Ishikawa (cell line): ENCODE measurements around the gene PLA2G4F.

Source experiments
- CEBPB ChIP-seq: IDR thresholded peaks from 2 replicates; pipeline ENCODE4 v1.6.1; 2012
- CREB1 ChIP-seq: IDR thresholded peaks from 2 replicates; pipeline ENCODE4 v1.6.1; 2012; ENCODE audit warnings: low read depth
- EGR1 ChIP-seq: IDR thresholded peaks from 2 replicates; pipeline ENCODE4 v1.6.1; 2012
- EP300 ChIP-seq: IDR thresholded peaks from 2 replicates; pipeline ENCODE4 v1.6.1; 2012; ENCODE audit warnings: borderline replicate concordance
- FOXM1 ChIP-seq: IDR thresholded peaks from 2 replicates; pipeline ENCODE4 v1.6.1; 2012; ENCODE audit warnings: low read depth, borderline replicate concordance
- NFIC ChIP-seq: IDR thresholded peaks from 2 replicates; pipeline ENCODE4 v1.6.1; 2012
- RAD21 ChIP-seq: IDR thresholded peaks from 2 replicates; pipeline ENCODE4 v1.6.1; 2012; ENCODE audit warnings: low read depth
- TAF1 ChIP-seq: IDR thresholded peaks from 2 replicates; pipeline ENCODE4 v1.6.1; 2012; ENCODE audit warnings: low read depth, mild to moderate bottlenecking
- TCF12 ChIP-seq: IDR thresholded peaks from 2 replicates; pipeline ENCODE4 v1.6.1; 2012; ENCODE audit warnings: low read depth
- TEAD4 ChIP-seq: IDR thresholded peaks from 2 replicates; pipeline ENCODE4 v1.6.1; 2012
- YY1 ChIP-seq: IDR thresholded peaks from 2 replicates; pipeline ENCODE4 v1.6.1; 2012; ENCODE audit warnings: low read depth
- ZBTB7A ChIP-seq: IDR thresholded peaks from 2 replicates; pipeline ENCODE4 v1.6.1; 2012; ENCODE audit warnings: low read depth
- TF ChIP-seq, protein P1 (sequence below): IDR thresholded peaks from 2 replicates; pipeline ENCODE4 v1.6.1; 2012
- TF ChIP-seq, protein P2 (sequence below): IDR thresholded peaks from 2 replicates; pipeline ENCODE4 v1.6.1; 2012; ENCODE audit warnings: low read depth, mild to moderate bottlenecking
- TF ChIP-seq, protein P3 (sequence below): IDR thresholded peaks from 2 replicates; pipeline ENCODE4 v1.6.1; 2012

Gene PLA2G4F

DNA sequence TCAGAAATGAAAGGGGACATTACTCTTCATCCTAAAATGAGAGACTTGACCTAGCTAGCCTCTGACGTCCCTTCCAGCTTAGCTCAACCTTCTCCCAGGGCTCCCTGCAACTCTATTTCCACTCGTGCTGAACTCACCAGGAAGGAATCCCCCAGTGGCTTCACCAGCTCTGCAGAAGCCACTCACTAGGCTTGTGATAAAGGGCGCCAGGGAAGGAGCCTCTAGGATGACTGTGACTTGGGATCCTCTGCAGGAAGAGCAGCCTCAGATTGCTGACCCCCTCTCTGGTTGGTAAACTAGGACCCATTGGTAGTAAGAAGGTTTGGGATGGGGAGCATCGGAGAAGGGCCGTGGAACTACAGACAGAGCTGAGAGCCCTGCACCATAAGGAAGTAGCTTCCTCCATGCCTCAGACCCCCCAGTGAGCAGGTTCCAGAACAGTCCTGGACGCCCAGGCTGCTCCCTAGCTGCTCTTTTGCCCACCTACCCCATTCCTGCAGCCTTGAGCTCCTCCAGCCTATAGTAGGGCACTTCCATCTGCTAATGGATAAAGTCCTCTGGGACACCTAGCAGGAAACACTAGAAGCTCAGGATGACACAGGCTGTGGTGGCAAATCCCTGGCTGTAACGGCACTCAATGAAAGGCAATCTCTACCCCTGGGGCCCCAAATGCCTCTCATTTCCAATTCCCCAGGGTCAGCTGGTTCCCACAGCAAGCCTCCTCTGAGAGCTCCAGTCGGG is 26.0 kb downstream of the PLA2G4F start:
- TF ChIP-seq TAF1 (no peak), RAD21 (no peak), ZBTB7A (no peak), NFIC (no peak), TCF12 (no peak), EP300 (no peak), FOXM1 (no peak), EGR1 (no peak), CEBPB (no peak), CREB1 (no peak), TEAD4 (no peak), YY1 (no peak)
- TF ChIP-seq, protein P1, sequence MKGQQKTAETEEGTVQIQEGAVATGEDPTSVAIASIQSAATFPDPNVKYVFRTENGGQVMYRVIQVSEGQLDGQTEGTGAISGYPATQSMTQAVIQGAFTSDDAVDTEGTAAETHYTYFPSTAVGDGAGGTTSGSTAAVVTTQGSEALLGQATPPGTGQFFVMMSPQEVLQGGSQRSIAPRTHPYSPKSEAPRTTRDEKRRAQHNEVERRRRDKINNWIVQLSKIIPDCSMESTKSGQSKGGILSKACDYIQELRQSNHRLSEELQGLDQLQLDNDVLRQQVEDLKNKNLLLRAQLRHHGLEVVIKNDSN = no peak
- TF ChIP-seq, protein P2, sequence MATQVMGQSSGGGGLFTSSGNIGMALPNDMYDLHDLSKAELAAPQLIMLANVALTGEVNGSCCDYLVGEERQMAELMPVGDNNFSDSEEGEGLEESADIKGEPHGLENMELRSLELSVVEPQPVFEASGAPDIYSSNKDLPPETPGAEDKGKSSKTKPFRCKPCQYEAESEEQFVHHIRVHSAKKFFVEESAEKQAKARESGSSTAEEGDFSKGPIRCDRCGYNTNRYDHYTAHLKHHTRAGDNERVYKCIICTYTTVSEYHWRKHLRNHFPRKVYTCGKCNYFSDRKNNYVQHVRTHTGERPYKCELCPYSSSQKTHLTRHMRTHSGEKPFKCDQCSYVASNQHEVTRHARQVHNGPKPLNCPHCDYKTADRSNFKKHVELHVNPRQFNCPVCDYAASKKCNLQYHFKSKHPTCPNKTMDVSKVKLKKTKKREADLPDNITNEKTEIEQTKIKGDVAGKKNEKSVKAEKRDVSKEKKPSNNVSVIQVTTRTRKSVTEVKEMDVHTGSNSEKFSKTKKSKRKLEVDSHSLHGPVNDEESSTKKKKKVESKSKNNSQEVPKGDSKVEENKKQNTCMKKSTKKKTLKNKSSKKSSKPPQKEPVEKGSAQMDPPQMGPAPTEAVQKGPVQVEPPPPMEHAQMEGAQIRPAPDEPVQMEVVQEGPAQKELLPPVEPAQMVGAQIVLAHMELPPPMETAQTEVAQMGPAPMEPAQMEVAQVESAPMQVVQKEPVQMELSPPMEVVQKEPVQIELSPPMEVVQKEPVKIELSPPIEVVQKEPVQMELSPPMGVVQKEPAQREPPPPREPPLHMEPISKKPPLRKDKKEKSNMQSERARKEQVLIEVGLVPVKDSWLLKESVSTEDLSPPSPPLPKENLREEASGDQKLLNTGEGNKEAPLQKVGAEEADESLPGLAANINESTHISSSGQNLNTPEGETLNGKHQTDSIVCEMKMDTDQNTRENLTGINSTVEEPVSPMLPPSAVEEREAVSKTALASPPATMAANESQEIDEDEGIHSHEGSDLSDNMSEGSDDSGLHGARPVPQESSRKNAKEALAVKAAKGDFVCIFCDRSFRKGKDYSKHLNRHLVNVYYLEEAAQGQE = no peak
- TF ChIP-seq, protein P3, sequence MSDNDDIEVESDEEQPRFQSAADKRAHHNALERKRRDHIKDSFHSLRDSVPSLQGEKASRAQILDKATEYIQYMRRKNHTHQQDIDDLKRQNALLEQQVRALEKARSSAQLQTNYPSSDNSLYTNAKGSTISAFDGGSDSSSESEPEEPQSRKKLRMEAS = no peak

DNA sequence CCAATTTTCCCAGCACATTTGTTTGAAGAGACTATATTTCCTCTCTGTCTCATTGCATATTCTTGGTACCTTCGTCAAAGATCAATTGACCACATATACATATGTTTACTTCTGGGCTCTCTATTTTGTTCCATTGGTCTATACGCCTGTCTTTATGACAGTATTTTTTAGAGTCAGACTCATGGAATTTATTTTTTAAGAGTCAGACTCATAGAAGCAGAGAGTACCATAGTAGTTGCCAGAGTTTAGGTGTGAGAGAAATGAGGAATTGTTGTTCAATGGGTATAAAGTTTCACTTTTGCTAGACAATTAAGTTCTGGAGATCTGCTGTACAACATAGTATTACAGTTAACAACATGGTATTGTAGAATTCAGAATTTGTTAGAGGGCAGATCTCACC is 27.1 kb downstream of the PLA2G4F start:
- TF ChIP-seq, protein P1 = no peak
- TF ChIP-seq TAF1 (no peak), CEBPB (no peak), ZBTB7A (no peak)

DNA sequence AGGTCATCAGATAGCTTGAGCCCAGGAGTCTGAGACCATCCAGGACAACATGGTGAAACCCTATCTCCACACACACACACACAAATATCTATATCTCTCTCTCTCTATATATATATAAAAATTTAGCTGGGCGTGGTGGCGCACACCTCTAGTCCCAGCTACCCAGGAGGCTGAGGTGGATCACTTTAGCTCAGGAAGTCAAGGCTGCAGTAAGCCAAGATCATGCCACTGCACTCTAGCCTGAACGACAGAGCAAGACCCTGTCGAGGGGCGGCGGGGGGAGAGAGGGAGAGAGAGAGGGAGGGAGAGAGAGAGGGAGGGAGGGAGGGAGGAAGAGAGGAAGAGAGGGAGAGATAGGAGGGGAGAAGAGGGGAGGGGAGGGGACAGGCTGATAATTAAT is 28.0 kb downstream of the PLA2G4F start:
- no peak for TF ChIP-seq EGR1
- no peak for TF ChIP-seq CREB1
- no peak for TF ChIP-seq ZBTB7A
- no peak for TF ChIP-seq TEAD4
- no peak for TF ChIP-seq EP300
- TF ChIP-seq TCF12 = no peak
- TF ChIP-seq YY1 = no peak
- no peak for TF ChIP-seq NFIC
- no peak for TF ChIP-seq FOXM1
- TF ChIP-seq, protein P2 = no peak
- TF ChIP-seq CEBPB = no peak
- TF ChIP-seq, protein P1 = no peak
- no peak for TF ChIP-seq TAF1
- no peak for TF ChIP-seq RAD21
- TF ChIP-seq, protein P3 = no peak

DNA sequence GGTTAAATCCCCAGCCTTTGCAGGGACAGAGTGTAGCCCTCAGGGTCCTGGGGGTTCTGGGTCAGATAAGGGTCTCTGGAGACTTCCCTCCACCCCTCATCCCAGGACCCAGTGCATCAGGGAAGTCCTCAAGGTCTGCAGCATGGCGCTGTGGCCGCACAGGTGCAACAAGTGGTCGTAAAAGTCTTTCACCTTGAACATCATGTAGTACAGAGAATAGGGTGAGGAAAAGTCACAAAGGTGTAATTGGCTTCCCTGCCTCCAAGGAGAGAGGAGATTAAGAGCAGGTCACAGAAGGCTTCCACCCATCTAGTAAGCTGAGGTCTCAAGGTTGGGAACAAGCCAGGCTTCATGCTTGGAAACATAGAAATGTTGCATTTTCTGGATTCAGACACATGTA is 32.9 kb downstream of the PLA2G4F start:
- no peak for TF ChIP-seq ZBTB7A
- TF ChIP-seq, protein P3 = no peak

DNA sequence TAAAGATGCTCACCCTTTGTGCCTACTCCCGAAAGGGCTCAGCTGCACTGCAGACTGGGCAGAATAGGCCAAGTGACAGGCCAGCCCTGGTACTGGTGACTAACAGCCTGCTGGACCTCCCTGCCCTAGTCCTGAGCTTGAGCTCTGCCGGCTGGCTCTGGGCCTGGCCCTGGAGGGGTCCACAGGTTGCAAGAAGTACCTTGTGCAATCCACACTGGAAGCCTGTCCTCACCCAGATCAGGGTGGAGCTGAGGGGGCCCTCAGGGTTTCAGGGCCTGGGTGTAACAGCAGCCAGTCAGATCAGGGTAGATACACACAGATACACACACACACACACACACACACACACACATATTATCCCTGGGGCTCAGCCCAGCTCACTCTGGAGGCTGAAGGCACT is 34.8 kb downstream of the PLA2G4F start:
- TF ChIP-seq, protein P3 = no peak
- no peak for TF ChIP-seq CEBPB
- TF ChIP-seq NFIC = no peak
- TF ChIP-seq TEAD4 = no peak
- TF ChIP-seq, protein P2 = no peak
- TF ChIP-seq ZBTB7A = no peak
- TF ChIP-seq FOXM1 = no peak
- TF ChIP-seq EGR1 = no peak
- TF ChIP-seq, protein P1 = no peak
- no peak for TF ChIP-seq EP300
- TF ChIP-seq RAD21 = no peak
- no peak for TF ChIP-seq TCF12
- no peak for TF ChIP-seq CREB1
- TF ChIP-seq TAF1 = no peak
- TF ChIP-seq YY1 = no peak
